ENCODE data around the gene WRAP53.

WRAP53 gene

GRCh38 chr17:7747635-7748071, 59.4 kb downstream of the WRAP53 start:
- no peak for DNase-seq

- no peak for DNase-seq
These were observed 59.9 kb downstream of the WRAP53 start for GRCh38 chr17:7748076-7748775.

GRCh38 chr17:7750321-7750821, 62.1 kb downstream of the WRAP53 start:
- no peak for DNase-seq

Data from NCI-H345 (cell line).